Measurements from ENCODE around the gene THEM4. TPM values are rescaled to one million over a fixed set of nuclear protein-coding genes. Genes with fewer than 3 reads are reported as not detected.
A peak's percentile ranks its signal among the peaks of the same experiment; 100 is the strongest.

THEM4 gene
- total and polyA plus RNA-seq, 12 donors = 20.2 to 36.4 (median 26.8) TPM

DNA sequence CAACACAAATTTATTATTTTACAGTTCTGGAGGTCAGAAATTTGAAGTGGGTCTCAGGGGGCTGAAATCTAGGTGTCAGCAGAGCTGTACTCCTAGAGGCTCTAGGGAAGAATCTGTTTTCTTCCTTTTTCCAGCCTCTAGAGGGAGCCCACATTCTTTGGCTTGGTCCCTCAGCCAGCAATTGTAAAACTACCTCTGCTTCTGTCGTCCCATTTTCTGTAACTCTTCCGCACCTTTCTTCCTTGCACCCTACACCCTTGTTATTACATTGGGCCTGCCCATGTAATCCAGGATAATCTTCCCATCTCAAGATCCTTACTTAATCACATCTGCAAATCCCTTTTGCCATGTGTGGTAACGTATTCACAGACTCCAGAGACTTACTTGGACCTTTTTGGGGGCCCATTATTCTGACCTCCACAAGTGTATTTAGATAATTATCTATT lies 24.8 kb upstream of the THEM4 start:
- H3K27me3 ChIP-seq = no peaks in the 10 kb centered on the region
- no peaks in the 10 kb centered on the region for H3K36me3 ChIP-seq (replicated peaks in 1 of 2)
- DNase-seq = peak in 6 of 7 donors; percentile 38 to 60 (median 48)
- TF ChIP-seq POLR2A (IDR thresholded peaks at IDR 0.05) = no peak
- TF ChIP-seq, protein P1, sequence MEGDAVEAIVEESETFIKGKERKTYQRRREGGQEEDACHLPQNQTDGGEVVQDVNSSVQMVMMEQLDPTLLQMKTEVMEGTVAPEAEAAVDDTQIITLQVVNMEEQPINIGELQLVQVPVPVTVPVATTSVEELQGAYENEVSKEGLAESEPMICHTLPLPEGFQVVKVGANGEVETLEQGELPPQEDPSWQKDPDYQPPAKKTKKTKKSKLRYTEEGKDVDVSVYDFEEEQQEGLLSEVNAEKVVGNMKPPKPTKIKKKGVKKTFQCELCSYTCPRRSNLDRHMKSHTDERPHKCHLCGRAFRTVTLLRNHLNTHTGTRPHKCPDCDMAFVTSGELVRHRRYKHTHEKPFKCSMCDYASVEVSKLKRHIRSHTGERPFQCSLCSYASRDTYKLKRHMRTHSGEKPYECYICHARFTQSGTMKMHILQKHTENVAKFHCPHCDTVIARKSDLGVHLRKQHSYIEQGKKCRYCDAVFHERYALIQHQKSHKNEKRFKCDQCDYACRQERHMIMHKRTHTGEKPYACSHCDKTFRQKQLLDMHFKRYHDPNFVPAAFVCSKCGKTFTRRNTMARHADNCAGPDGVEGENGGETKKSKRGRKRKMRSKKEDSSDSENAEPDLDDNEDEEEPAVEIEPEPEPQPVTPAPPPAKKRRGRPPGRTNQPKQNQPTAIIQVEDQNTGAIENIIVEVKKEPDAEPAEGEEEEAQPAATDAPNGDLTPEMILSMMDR (IDR thresholded peaks at IDR 0.05) = peak; percentile 65 to 88 (median 82)
- H3K4me1 ChIP-seq (replicated peaks in 1 of 2) = no peaks in the 10 kb centered on the region
- no peaks in the 10 kb centered on the region for H3K9me3 ChIP-seq (replicated peaks in 1 of 3)
- no peak overlapping the region for H3K27ac ChIP-seq
- H3K4me3 ChIP-seq = no peak overlapping the region
- 24 to 32% (median 30%) methylated on average over 3 of the region's 3 CpGs for WGBS, 4 donors
- intact Hi-C loops (cut with DNase I) = loop anchor here (2.0 to 5.0 kb wide), 2 partner anchors 63 to 65 kb away; no protein-coding TSS in a partner anchor

DNA sequence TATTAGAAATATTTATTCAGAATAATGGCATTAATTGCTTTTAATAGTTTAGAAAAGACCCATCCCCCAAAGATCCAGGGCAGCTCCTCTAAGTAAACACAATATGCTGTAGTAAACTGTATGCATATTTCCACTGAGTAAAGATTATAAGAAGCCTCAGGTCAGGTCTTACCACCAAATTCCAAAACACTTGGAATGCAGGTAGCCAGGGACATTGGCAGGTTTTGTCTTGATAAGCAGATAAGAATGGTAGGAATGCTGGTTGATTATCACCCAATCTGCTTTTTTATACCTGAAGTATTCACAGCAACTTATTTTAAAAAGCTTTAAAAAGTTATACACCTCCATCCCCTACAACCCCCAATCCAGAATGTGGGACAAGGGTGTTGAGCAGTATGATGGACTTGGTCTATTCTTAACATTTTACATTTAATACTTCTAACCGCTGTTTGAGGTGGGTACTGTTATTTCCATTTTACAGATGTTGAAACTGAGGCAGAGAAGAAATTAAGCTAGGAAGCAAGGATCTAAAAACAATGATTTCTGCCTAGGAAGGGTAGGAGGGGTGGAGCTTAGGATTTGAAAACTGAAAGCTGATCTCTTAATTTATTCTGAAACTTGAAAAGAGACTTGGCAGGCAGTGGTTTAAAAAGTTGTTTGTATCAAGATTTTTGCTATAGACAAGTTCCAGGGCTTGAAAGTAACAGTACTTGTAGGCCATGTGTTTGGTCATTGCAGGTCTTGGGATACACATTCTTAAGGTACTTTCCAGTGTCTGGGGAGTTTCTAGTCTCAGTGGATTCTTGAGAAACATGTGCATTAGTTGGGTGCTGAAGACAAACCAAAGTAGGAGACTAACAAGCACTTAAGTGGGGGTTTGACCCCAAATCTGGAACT lies 15.6 kb upstream of the THEM4 start:
- H3K27me3 ChIP-seq = no peaks in the 10 kb centered on the region
- intact Hi-C loops (cut with DNase I) = no loop called here
- TF ChIP-seq, protein P1 (IDR thresholded peaks at IDR 0.05) = no peak
- TF ChIP-seq POLR2A (IDR thresholded peaks at IDR 0.05) = no peak
- no peak overlapping the region for H3K4me3 ChIP-seq
- no peak overlapping the region for H3K27ac ChIP-seq
- WGBS, 4 donors = 93 to 97% (median 95%) methylated on average over 1 of the region's 1 CpG
- no peaks in the 10 kb centered on the region for H3K4me1 ChIP-seq (replicated peaks in 1 of 2)
- no peak for DNase-seq
- H3K9me3 ChIP-seq (replicated peaks in 1 of 3) = no peaks in the 10 kb centered on the region
- H3K36me3 ChIP-seq (replicated peaks in 1 of 2) = no peaks in the 10 kb centered on the region

DNA sequence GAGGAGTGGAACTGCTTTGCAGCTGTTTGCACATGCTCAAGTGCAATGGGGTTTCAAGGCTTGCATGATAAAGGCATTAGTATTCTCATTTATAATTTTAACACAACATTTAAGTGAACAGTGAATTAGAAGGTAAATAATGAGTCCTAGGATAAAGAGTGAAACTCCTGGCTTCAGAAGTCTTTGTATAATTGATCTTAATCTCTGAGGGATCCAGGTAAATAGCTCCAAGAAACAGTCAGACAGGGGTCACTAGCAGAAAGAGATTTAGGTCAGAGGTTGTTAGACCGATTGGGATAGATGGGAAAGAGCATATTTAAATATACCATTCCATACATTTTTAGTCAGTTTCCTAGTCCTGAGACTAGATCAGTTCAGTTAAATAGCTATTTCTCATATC lies 14.1 kb upstream of the THEM4 start:
- intact Hi-C loops (cut with DNase I) = no loop called here
- no peaks in the 10 kb centered on the region for H3K36me3 ChIP-seq (replicated peaks in 1 of 2)
- H3K4me1 ChIP-seq (replicated peaks in 1 of 2) = no peaks in the 10 kb centered on the region
- 78 to 95% (median 87%) methylated on average over 1 of the region's 1 CpG for WGBS, 4 donors
- no peak for DNase-seq
- no peak overlapping the region for H3K4me3 ChIP-seq
- TF ChIP-seq, protein P1 (IDR thresholded peaks at IDR 0.05) = no peak
- TF ChIP-seq POLR2A (IDR thresholded peaks at IDR 0.05) = no peak
- no peak overlapping the region for H3K27ac ChIP-seq
- H3K9me3 ChIP-seq (replicated peaks in 1 of 3) = no peaks in the 10 kb centered on the region
- no peaks in the 10 kb centered on the region for H3K27me3 ChIP-seq

- no peak overlapping the region for H3K4me3 ChIP-seq
- H3K36me3 ChIP-seq (replicated peaks in 1 of 2) = no peaks in the 10 kb centered on the region
- WGBS, 4 donors = 48 to 60% (median 55%) methylated on average over 3 of the region's 3 CpGs
- H3K27ac ChIP-seq = no peak overlapping the region
- no peak for TF ChIP-seq POLR2A (IDR thresholded peaks at IDR 0.05)
- TF ChIP-seq, protein P1 (IDR thresholded peaks at IDR 0.05) = no peak
- no peaks in the 10 kb centered on the region for H3K27me3 ChIP-seq
- intact Hi-C loops (cut with DNase I) = no loop called here
- no peaks in the 10 kb centered on the region for H3K4me1 ChIP-seq (replicated peaks in 1 of 2)
- DNase-seq = no peak
- H3K9me3 ChIP-seq (replicated peaks in 1 of 3) = no peaks in the 10 kb centered on the region
Observed at GRCh38 chr1:151920149-151920548, 10.8 kb upstream of the THEM4 start.
